Neural cell (in vitro differentiated cells): ENCODE data around the gene IL18R1.

Experiments used
- CTCF ChIP-seq: fragments of 450-650 bp; IDR thresholded peaks from 2 replicates; pipeline ENCODE4 v1.5.1; 2014; ENCODE audit warnings: antibody characterized with exemption, mild to moderate bottlenecking, moderate library complexity; ENCODE audit not compliant: poor library complexity, severe bottlenecking
- EP300 ChIP-seq: fragments of 450-650 bp; conservative IDR thresholded peaks from 2 replicates; pipeline ENCODE4 v1.6.1; 2014; ENCODE audit warnings: antibody characterized with exemption, mild to moderate bottlenecking, moderate library complexity; ENCODE audit not compliant: poor library complexity, severe bottlenecking
- EZH2 ChIP-seq: fragments of 200-600, 300-800 bp; shearing (Covaris generic), sonication (generic); IDR thresholded peaks from 2 replicates; pipeline ENCODE4 v1.6.1; 2014; ENCODE audit warnings: antibody characterized with exemption, low read length, borderline replicate concordance, mild to moderate bottlenecking; ENCODE audit not compliant: insufficient read depth, poor library complexity, severe bottlenecking
- MXI1 ChIP-seq: fragments of 450-650 bp; conservative IDR thresholded peaks from 2 replicates; pipeline ENCODE4 v1.6.1; 2014; ENCODE audit warnings: antibody characterized with exemption, mild to moderate bottlenecking; ENCODE audit not compliant: poor library complexity, severe bottlenecking
- POLR2AphosphoS5 ChIP-seq: IDR thresholded peaks from 2 replicates; pipeline ENCODE4 v1.6.1; 2012
- RAD21 ChIP-seq: fragments of 450-650 bp; conservative IDR thresholded peaks from 2 replicates; pipeline ENCODE4 v1.6.1; 2014; ENCODE audit warnings: antibody characterized with exemption, mild to moderate bottlenecking, moderate library complexity
- SMC3 ChIP-seq: fragments of 450-650 bp; conservative IDR thresholded peaks from 2 replicates; pipeline ENCODE4 v1.6.1; 2014; ENCODE audit warnings: antibody characterized with exemption, mild to moderate bottlenecking, moderate library complexity; ENCODE audit not compliant: poor library complexity
- TAF1 ChIP-seq: IDR thresholded peaks from 2 replicates; pipeline ENCODE4 v1.6.1; 2012; ENCODE audit warnings: low read depth

GRCh38 chr2:102444233-102444632, 88.6 kb downstream of the IL18R1 start:
- TF ChIP-seq CTCF = no peak
- no peak for TF ChIP-seq POLR2AphosphoS5
- no peak for TF ChIP-seq MXI1
- TF ChIP-seq TAF1 = no peak
- TF ChIP-seq EZH2 = no peak
- TF ChIP-seq SMC3 = no peak
- no peak for TF ChIP-seq EP300
- TF ChIP-seq RAD21 = no peak
